ENCODE measurements around the gene COL25A1. TPM values are rescaled to one million over a fixed set of nuclear protein-coding genes. Genes with fewer than 3 reads are reported as not detected.
"Not testable (repeated sequence)": the region's sequence is repeated elsewhere in the genome, so short reads cannot be mapped to it uniquely, and the experiment has no call there.

COL25A1 gene
- total RNA-seq, 2 experiments from 2014 or later: not detected

- Mint-ChIP-seq H3K27ac (no peak overlapping the region), H3K4me3 (no peak overlapping the region), H3K9me3 (no peaks in the 10 kb centered on the region), H3K27me3 (peaks cover 20% of the 10 kb centered on the region), H3K4me1 (no peaks in the 10 kb centered on the region), H3K36me3 (ENCODE audit: low read depth) (no peaks in the 10 kb centered on the region)
- DNase-seq: no peak
- CTCF ChIA-PET: no interaction called here
- POLR2A ChIA-PET: no interaction called here
These were observed 153.8 kb downstream of the COL25A1 start for GRCh38 chr4:109148577-109149075.

- ChIA-PET CTCF (no interaction called here), POLR2A (no interaction called here)
- Mint-ChIP-seq H3K27me3 (peaks cover 23% of the 10 kb centered on the region), H3K36me3 (ENCODE audit: low read depth) (no peaks in the 10 kb centered on the region), H3K4me3 (no peak overlapping the region), H3K27ac (no peak overlapping the region), H3K9me3 (no peaks in the 10 kb centered on the region), H3K4me1 (no peaks in the 10 kb centered on the region)
- no peak for DNase-seq
These were observed 155.3 kb downstream of the COL25A1 start for GRCh38 chr4:109147135-109147534.

GRCh38 chr4:109146499-109146898 lies 156.0 kb downstream of the COL25A1 start:
- no peak for DNase-seq
- peaks cover 28% of the 10 kb centered on the region for H3K27me3 Mint-ChIP-seq
- ChIA-PET POLR2A (no interaction called here), CTCF (interaction anchor here (1.5 kb wide), 1 partner anchor 19 kb away, joined by 3 read pairs; no protein-coding TSS in a partner anchor)
- H3K9me3 Mint-ChIP-seq: no peaks in the 10 kb centered on the region
- H3K4me3 Mint-ChIP-seq: no peak overlapping the region
- H3K27ac Mint-ChIP-seq: no peak overlapping the region
- H3K36me3 Mint-ChIP-seq (ENCODE audit: low read depth): no peaks in the 10 kb centered on the region
- no peaks in the 10 kb centered on the region for H3K4me1 Mint-ChIP-seq

- H3K9me3 Mint-ChIP-seq; H3K4me3 Mint-ChIP-seq; CTCF ChIA-PET; H3K27me3 Mint-ChIP-seq; DNase-seq; H3K36me3 Mint-ChIP-seq (ENCODE audit: low read depth); POLR2A ChIA-PET; H3K4me1 Mint-ChIP-seq; H3K27ac Mint-ChIP-seq: not testable (repeated sequence)
These were observed 164.3 kb downstream of the COL25A1 start for GRCh38 chr4:109138125-109138524.

GRCh38 chr4:109134921-109135320 lies 167.5 kb downstream of the COL25A1 start:
- ChIA-PET CTCF (no interaction called here), POLR2A (no interaction called here)
- no peaks in the 10 kb centered on the region for H3K4me1 Mint-ChIP-seq

GRCh38 chr4:109134268-109134667 lies 168.2 kb downstream of the COL25A1 start:
- ChIA-PET CTCF (no interaction called here), POLR2A (no interaction called here)
- Mint-ChIP-seq H3K27ac (no peak overlapping the region), H3K4me3 (no peak overlapping the region), H3K4me1 (no peaks in the 10 kb centered on the region), H3K27me3 (no peaks in the 10 kb centered on the region), H3K9me3 (peaks cover 4% of the 10 kb centered on the region), H3K36me3 (ENCODE audit: low read depth) (no peaks in the 10 kb centered on the region)
- DNase-seq: no peak

More at GRCh38 chr4:109134921-109135320, 167.5 kb downstream of the COL25A1 start:
- Mint-ChIP-seq H3K27me3 (no peaks in the 10 kb centered on the region), H3K9me3 (peaks cover 4% of the 10 kb centered on the region), H3K4me3 (no peak overlapping the region), H3K36me3 (ENCODE audit: low read depth) (no peaks in the 10 kb centered on the region), H3K27ac (no peak overlapping the region)
- DNase-seq: no peak

GRCh38 chr4:109131559-109131958 lies 170.9 kb downstream of the COL25A1 start:
- DNase-seq: no peak
- H3K9me3 Mint-ChIP-seq: no peaks in the 10 kb centered on the region
- no peak overlapping the region for H3K27ac Mint-ChIP-seq
- H3K27me3 Mint-ChIP-seq: no peaks in the 10 kb centered on the region
- no peaks in the 10 kb centered on the region for H3K4me1 Mint-ChIP-seq
- no peak overlapping the region for H3K4me3 Mint-ChIP-seq
- POLR2A ChIA-PET: no interaction called here
- H3K36me3 Mint-ChIP-seq (ENCODE audit: low read depth): no peaks in the 10 kb centered on the region
- CTCF ChIA-PET: no interaction called here

GRCh38 chr4:109128589-109128988 lies 173.9 kb downstream of the COL25A1 start:
- H3K27me3 Mint-ChIP-seq: peaks cover 7% of the 10 kb centered on the region
- ChIA-PET CTCF (interaction anchor here (0.6 to 1.1 kb wide), 2 partner anchors 47 to 998 kb away, joined by 3 read pairs; no protein-coding TSS in a partner anchor), POLR2A (no interaction called here)
- H3K36me3 Mint-ChIP-seq (ENCODE audit: low read depth): no peaks in the 10 kb centered on the region
- H3K27ac Mint-ChIP-seq: no peak overlapping the region
- H3K9me3 Mint-ChIP-seq: no peaks in the 10 kb centered on the region
- DNase-seq: no peak
- no peak overlapping the region for H3K4me3 Mint-ChIP-seq
- no peaks in the 10 kb centered on the region for H3K4me1 Mint-ChIP-seq

GRCh38 chr4:109127866-109128265 lies 174.6 kb downstream of the COL25A1 start:
- CTCF ChIA-PET: interaction anchor here (1.1 kb wide), 1 partner anchor 46 kb away, joined by 3 read pairs; no protein-coding TSS in a partner anchor
- no peak for DNase-seq
- no peak overlapping the region for H3K27ac Mint-ChIP-seq
- H3K4me1 Mint-ChIP-seq: no peaks in the 10 kb centered on the region
- no peaks in the 10 kb centered on the region for H3K9me3 Mint-ChIP-seq
- H3K27me3 Mint-ChIP-seq: peaks cover 7% of the 10 kb centered on the region
- H3K4me3 Mint-ChIP-seq: no peak overlapping the region
- H3K36me3 Mint-ChIP-seq (ENCODE audit: low read depth): no peaks in the 10 kb centered on the region
- POLR2A ChIA-PET: no interaction called here

GRCh38 chr4:109126856-109127255 lies 175.6 kb downstream of the COL25A1 start:
- H3K36me3 Mint-ChIP-seq (ENCODE audit: low read depth): no peaks in the 10 kb centered on the region
- peaks cover 15% of the 10 kb centered on the region for H3K27me3 Mint-ChIP-seq
- POLR2A ChIA-PET: no interaction called here
- H3K9me3 Mint-ChIP-seq: no peaks in the 10 kb centered on the region
- H3K4me3 Mint-ChIP-seq: no peak overlapping the region
- CTCF ChIA-PET: no interaction called here
- no peak for DNase-seq
- no peak overlapping the region for H3K27ac Mint-ChIP-seq
- H3K4me1 Mint-ChIP-seq: no peaks in the 10 kb centered on the region

GRCh38 chr4:109125084-109125483 lies 177.4 kb downstream of the COL25A1 start:
- Mint-ChIP-seq H3K4me3 (no peak overlapping the region), H3K27me3 (peaks cover 27% of the 10 kb centered on the region), H3K9me3 (no peaks in the 10 kb centered on the region), H3K27ac (no peak overlapping the region), H3K36me3 (ENCODE audit: low read depth) (no peaks in the 10 kb centered on the region), H3K4me1 (no peaks in the 10 kb centered on the region)
- ChIA-PET CTCF (no interaction called here), POLR2A (no interaction called here)
- DNase-seq: no peak

GRCh38 chr4:109123951-109124350 lies 178.5 kb downstream of the COL25A1 start:
- CTCF ChIA-PET: no interaction called here
- POLR2A ChIA-PET: no interaction called here

GRCh38 chr4:109121561-109121960 lies 180.9 kb downstream of the COL25A1 start:
- Mint-ChIP-seq H3K4me3 (no peak overlapping the region), H3K4me1 (no peaks in the 10 kb centered on the region), H3K27me3 (peaks cover 41% of the 10 kb centered on the region), H3K27ac (no peak overlapping the region), H3K36me3 (ENCODE audit: low read depth) (no peaks in the 10 kb centered on the region), H3K9me3 (no peaks in the 10 kb centered on the region)
- CTCF ChIA-PET: interaction anchor here (1.3 kb wide), 1 partner anchor 29 kb away, joined by 3 read pairs; no protein-coding TSS in a partner anchor
- DNase-seq: no peak
- POLR2A ChIA-PET: no interaction called here

More at GRCh38 chr4:109123951-109124350, 178.5 kb downstream of the COL25A1 start:
- Mint-ChIP-seq H3K36me3 (ENCODE audit: low read depth) (no peaks in the 10 kb centered on the region), H3K9me3 (no peaks in the 10 kb centered on the region), H3K4me1 (no peaks in the 10 kb centered on the region), H3K27me3 (peaks cover 34% of the 10 kb centered on the region), H3K4me3 (no peak overlapping the region), H3K27ac (no peak overlapping the region)
- no peak for DNase-seq

- H3K9me3 Mint-ChIP-seq: no peaks in the 10 kb centered on the region
- H3K4me1 Mint-ChIP-seq: no peaks in the 10 kb centered on the region
- ChIA-PET CTCF (no interaction called here), POLR2A (no interaction called here)
- no peak for DNase-seq
- H3K4me3 Mint-ChIP-seq: no peak overlapping the region
- no peak overlapping the region for H3K27ac Mint-ChIP-seq
- H3K27me3 Mint-ChIP-seq: peaks cover 49% of the 10 kb centered on the region
- no peaks in the 10 kb centered on the region for H3K36me3 Mint-ChIP-seq (ENCODE audit: low read depth)
These were observed 182.6 kb downstream of the COL25A1 start for GRCh38 chr4:109119852-109120251.
